GM12892 (cell line): ENCODE data around the gene MYO15A.

Source experiments
- DNase-seq: peaks from one replicate; pipeline ENCODE4 v3.0.0; 2011; ENCODE audit not compliant: insufficient read length
- FAIRE-seq: peaks from 2 replicates; lab custom pipeline; 2011; peaks lifted over from hg19 to GRCh38; lab: Jason Lieb, UNC
- POLR2A ChIP-seq: IDR thresholded peaks from 2 replicates; pipeline ENCODE4 v1.6.1; 2011; ENCODE audit warnings: low read depth, low read length, control low read depth
- POLR2AphosphoS5 ChIP-seq: IDR thresholded peaks from 2 replicates; pipeline ENCODE4 v1.6.1; 2011; ENCODE audit warnings: low read depth, low read length, control low read depth
- TAF1 ChIP-seq: IDR thresholded peaks from 2 replicates; pipeline ENCODE4 v1.6.1; 2011; ENCODE audit warnings: low read depth, mild to moderate bottlenecking, control low read depth, low read length, borderline replicate concordance

MYO15A gene

GRCh38 chr17:18084256-18084655 lies 24.3 kb upstream of the MYO15A start:
- TF ChIP-seq POLR2A (no peak), TAF1 (no peak), POLR2AphosphoS5 (no peak)
- FAIRE-seq: no peak

DNA sequence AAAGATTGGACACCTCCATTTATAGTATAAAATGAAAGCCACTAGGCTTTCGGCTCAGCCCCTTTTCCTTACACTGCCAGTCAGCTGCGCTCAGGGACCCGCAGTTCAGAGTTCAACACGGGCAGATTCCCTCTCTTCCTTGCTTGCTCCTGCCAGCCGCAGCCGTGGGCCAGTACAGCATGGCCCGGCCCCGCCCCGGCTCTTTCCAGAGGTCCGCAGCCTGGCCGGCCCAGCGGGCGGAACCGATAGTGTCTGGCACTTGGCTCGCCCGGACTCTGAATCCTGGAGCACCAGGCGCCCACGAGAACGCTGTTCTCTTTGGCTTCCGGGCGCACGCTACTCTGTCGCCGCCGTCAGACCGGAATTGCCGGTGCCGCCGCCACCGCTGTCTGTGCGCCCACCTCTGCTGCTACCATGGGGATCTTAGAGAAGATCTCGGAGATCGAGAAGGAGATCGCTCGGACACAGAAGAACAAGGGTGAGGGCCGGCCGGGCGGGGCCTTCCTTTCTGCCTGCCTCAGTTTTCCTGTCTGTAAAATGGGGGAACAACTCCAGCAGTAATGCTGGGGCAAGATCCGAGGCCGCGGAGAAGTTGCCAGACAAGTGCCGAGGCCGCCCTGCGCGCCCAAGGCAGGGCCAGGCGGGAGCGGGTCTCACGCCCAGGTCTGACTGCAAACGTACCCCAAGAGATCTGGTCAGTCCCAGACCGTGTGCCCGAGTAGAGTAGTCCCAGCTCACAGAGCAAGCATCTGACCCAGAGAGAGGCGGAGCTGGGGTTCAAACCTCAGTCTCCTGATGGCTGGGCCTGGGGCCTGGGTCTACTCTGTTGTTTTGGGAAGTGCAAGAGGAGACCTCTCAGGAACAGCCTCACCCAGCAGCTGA lies 20.7 kb upstream of the MYO15A start, which contains the start of gene DRG2:
TSS of gene DRG2 (plus strand) at position 339 of the 882 bp plus-strand sequence. CDS start at position 415, 76 bp downstream.
- FAIRE-seq (peak; percentile 95), DNase-seq (peak; percentile 94)
- TF ChIP-seq POLR2AphosphoS5: peak; percentile 86
- peak; percentile 91; the same call in 1 of the 2 replicates for TF ChIP-seq TAF1
- TF ChIP-seq POLR2A: peak; percentile 88

More at GRCh38 chr17:18084256-18084655, 24.3 kb upstream of the MYO15A start:
- no peak for DNase-seq

DNA sequence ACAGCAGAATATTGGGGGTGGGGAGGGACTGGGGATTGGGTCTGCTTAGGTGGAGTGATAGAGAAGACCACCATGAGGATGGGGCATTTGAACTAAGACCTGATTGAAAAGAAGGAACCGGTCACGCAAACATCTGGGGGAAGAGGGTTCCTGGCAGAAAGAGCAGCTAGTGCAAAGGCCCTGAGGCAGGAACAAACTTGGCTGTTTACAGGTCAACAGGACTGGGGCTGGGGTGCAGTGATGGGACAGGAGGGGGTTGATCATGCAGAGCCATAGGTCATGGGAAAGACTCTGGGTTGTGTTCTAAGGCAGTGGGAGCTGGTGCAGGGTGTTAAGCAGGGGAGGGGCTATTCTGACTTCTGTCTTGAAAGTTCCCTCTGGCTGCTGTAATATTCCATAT lies 18.9 kb upstream of the MYO15A start:
- FAIRE-seq: no peak
- TF ChIP-seq TAF1 (no peak), POLR2AphosphoS5 (no peak), POLR2A (no peak)
- no peak for DNase-seq

DNA sequence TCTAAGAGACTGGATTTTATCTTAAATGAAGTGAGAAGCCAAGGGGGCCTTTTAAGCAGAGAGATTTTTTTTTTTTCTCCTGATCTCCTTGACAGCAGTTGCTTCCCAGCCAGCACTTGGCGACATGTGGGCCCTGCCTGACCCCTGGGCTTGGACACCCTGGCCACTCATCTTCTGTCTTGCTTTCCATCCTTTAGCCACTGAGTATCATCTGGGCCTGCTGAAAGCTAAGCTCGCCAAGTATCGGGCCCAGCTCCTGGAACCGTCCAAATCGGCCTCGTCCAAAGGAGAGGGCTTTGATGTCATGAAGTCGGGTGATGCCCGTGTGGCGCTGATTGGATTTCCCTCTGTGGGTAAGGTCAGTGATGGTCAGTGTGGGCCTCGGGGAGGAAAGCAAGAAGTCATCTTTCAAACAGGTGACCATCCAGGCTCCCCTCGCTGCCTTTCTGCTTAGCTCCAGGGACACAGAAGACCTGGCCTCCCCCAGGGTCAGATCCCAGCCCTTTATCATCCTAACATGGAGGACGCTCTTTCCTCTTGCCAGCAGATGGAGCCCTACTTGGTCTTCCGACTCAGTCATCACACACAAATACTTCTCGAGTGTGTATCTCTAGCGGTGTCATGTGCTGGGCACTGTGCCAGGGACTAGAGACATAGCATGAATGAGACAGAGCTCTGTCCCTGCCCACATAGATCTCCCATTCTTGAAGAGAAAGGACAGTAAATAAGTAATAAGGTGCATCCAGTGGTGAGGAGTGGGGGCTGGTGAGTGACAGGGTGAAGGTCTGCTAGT lies 14.7 kb upstream of the MYO15A start:
- FAIRE-seq (no peak), DNase-seq (no peak)
- no peak for TF ChIP-seq TAF1
- TF ChIP-seq POLR2AphosphoS5: no peak
- TF ChIP-seq POLR2A: no peak

DNA sequence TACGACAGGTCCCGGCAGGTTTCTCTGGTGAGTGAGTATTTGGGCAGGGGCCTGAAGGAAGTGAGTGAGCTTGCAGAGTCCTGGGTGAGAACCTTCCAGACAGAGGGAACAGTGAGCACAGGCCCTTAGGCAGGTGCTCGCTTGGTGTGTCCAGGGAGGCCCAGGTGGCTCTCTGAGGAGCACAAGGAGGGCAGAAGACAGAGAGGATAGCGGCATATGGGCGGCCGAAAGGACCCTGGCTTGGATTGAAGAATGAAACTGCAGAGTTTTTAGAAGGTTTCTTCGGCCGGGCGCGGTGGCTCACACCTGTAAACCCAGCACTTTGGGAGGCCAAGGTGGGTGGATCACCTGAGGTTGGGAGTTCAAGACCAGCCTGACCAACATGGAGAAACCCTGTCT lies 14.1 kb upstream of the MYO15A start:
- TF ChIP-seq POLR2A (no peak), TAF1 (no peak), POLR2AphosphoS5 (no peak)
- FAIRE-seq: no peak
- no peak for DNase-seq

- FAIRE-seq (no peak), DNase-seq (no peak)
- TF ChIP-seq TAF1 (no peak), POLR2A (no peak), POLR2AphosphoS5 (no peak)
Observed at GRCh38 chr17:18099516-18099915, 9.0 kb upstream of the MYO15A start.

DNA sequence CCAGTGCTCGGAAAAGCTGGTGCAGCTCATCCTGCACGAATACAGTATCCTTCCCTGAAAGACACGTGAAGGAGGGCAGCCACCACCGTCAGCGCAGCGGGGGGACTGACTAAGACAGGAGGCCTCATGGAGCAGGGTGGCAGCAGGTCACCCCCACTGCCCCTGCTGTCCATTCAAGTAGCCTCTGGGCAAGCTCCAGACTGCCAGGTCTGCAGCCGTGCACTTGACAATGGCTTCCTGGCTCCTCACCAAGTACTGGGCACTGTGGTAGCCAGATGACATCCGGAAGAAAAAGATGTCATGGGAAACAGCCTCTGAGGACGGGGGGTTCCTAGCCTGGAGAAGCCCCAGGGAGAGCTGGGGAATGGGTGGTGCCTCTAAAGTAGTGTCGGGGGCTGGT lies 7.9 kb upstream of the MYO15A start:
- DNase-seq: no peak
- no peak for FAIRE-seq
- no peak for TF ChIP-seq TAF1
- no peak for TF ChIP-seq POLR2AphosphoS5

- TF ChIP-seq POLR2A (no peak), TAF1 (no peak), POLR2AphosphoS5 (no peak)
- no peak for DNase-seq
- FAIRE-seq: no peak
Observed at GRCh38 chr17:18101828-18102227, 6.7 kb upstream of the MYO15A start.

DNA sequence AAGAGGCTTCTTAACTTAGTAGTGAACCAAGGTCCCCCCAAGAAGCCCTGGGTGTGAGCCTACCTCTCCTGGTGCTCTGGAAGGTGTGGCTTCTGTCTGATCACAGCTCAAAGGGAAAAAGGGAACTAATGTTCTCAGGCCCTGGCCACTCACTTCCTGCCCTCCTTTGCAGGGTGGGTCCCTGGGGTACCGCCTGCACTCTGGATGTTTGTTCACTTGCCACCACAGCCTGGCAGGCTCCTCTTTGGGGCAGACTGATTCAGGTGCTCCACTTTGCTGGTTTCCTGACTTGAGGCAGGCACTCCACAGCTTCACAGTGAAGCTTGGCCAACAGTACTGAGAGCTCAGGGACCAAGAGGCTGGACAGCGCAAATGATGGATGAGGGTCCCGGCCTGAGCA lies 5.9 kb upstream of the MYO15A start:
- FAIRE-seq: no peak
- no peak for DNase-seq

GRCh38 chr17:18105027-18105426 lies 3.5 kb upstream of the MYO15A start:
- DNase-seq (no peak), FAIRE-seq (no peak)
- no peak for TF ChIP-seq POLR2A
- no peak for TF ChIP-seq POLR2AphosphoS5
- TF ChIP-seq TAF1: no peak

More for the DNA sequence above, 5.9 kb upstream of the MYO15A start:
- TF ChIP-seq TAF1 (no peak), POLR2AphosphoS5 (no peak), POLR2A (no peak)

GRCh38 chr17:18105595-18105994 lies 3.0 kb upstream of the MYO15A start:
- DNase-seq (no peak), FAIRE-seq (no peak)
- TF ChIP-seq POLR2A: no peak
- no peak for TF ChIP-seq POLR2AphosphoS5
- TF ChIP-seq TAF1: no peak
